ENCODE data around the gene IRF7. TPM values are rescaled to one million over a fixed set of nuclear protein-coding genes. Genes with fewer than 3 reads are reported as not detected.
"Not testable (repeated sequence)": the region's sequence is repeated elsewhere in the genome, so short reads cannot be mapped to it uniquely, and the experiment has no call there.

IRF7 gene
- polyA plus RNA-seq, 1 of the 3 experiments (the other 2 are of a cell fraction): 6.3 TPM

GRCh38 chr11:655036-655726, 39.4 kb upstream of the IRF7 start:
- Histone ChIP-seq H3K36me3 (replicated peaks in 1 of 2; ENCODE audit: control insufficient read depth in 1 of 2, insufficient read depth in 2 of 2, low read length in 1 of 2) (peaks cover 0 to 26% of the 10 kb centered on the region in 2 experiments), H3K9me2 (no peaks in the 10 kb centered on the region), H3F3A (replicated peaks; ENCODE audit: insufficient read depth) (peaks cover 8% of the 10 kb centered on the region), H3K27me3 (ENCODE audit: insufficient read depth) (no peaks in the 10 kb centered on the region), H3K9ac (no peak overlapping the region), H3K4me3 (ENCODE audit: low read depth in 2 of 2, low read length in 1 of 2) (no peak overlapping the region), H3K79me2 (ENCODE audit: insufficient read depth) (no peaks in the 10 kb centered on the region), H2AFZ (ENCODE audit: low read depth) (no peak overlapping the region), H3K27ac (ENCODE audit: low read depth in 2 of 2, low read length in 1 of 2) (no peak overlapping the region), H3K4me1 (ENCODE audit: control insufficient read depth in 1 of 2, insufficient read depth in 2 of 2, low read depth in 1 of 2, low read length in 1 of 2) (no peaks in the 10 kb centered on the region), H3K9me3 (no peaks in the 10 kb centered on the region), H3K4me2 (no peak overlapping the region), H4K20me1 (ENCODE audit: insufficient read depth) (no peaks in the 10 kb centered on the region)
- ChIA-PET POLR2A (no interaction called here), CTCF (interaction anchor here (0.8 kb wide), 1 partner anchor 42 kb away, joined by 3 read pairs; no protein-coding TSS in a partner anchor)
- 94% methylated on average over 24 of the region's 30 CpGs for WGBS (ENCODE audit: low lambda C conversion rate)
- DNase-seq: no peak
- TF ChIP-seq USF2 (IDR thresholded peaks at IDR 0.05; ENCODE audit: borderline replicate concordance, low read depth, low read length) (no peak), TAF1 (IDR thresholded peaks at IDR 0.05; ENCODE audit: borderline replicate concordance, low read depth, low read length) (no peak), ELF1 (IDR thresholded peaks at IDR 0.05) (no peak), GATA2 (CRISPR knock-in tag; IDR thresholded peaks at IDR 0.05) (no peak), CTCF (IDR thresholded peaks at IDR 0.05) (no peak), POLR2AphosphoS5 (IDR thresholded peaks at IDR 0.05; ENCODE audit: low read depth, low read length) (no peak), PBX3 (IDR thresholded peaks at IDR 0.05) (no peak), YY1 (IDR thresholded peaks at IDR 0.05; ENCODE audit: low read depth) (no peak), JUND (IDR thresholded peaks at IDR 0.05) (no peak), CHD2 (IDR thresholded peaks at IDR 0.05; ENCODE audit: low read length, partially characterized antibody) (no peak)

GRCh38 chr11:654444-654843, 38.7 kb upstream of the IRF7 start:
- H3K4me2 ChIP-seq; H4K20me1 ChIP-seq (ENCODE audit: insufficient read depth); H3K9ac ChIP-seq; H3K9me3 ChIP-seq; H3K4me3 ChIP-seq (ENCODE audit: low read depth in 2 of 2, low read length in 1 of 2); H3K27me3 ChIP-seq (ENCODE audit: insufficient read depth); H3F3A ChIP-seq (replicated peaks; ENCODE audit: insufficient read depth); H3K79me2 ChIP-seq (ENCODE audit: insufficient read depth); H2AFZ ChIP-seq (ENCODE audit: low read depth); H3K27ac ChIP-seq (ENCODE audit: low read depth in 2 of 2, low read length in 1 of 2); POLR2A ChIA-PET; DNase-seq; H3K9me2 ChIP-seq; H3K4me1 ChIP-seq (ENCODE audit: control insufficient read depth in 1 of 2, insufficient read depth in 2 of 2, low read depth in 1 of 2, low read length in 1 of 2): not testable (repeated sequence)
- CTCF ChIA-PET: interaction anchor here (0.8 kb wide), 1 partner anchor 42 kb away, joined by 3 read pairs; no protein-coding TSS in a partner anchor
- 94% methylated on average over 12 of the region's 12 CpGs for WGBS (ENCODE audit: low lambda C conversion rate)
- H3K36me3 ChIP-seq (replicated peaks in 1 of 2; ENCODE audit: control insufficient read depth in 1 of 2, insufficient read depth in 2 of 2, low read length in 1 of 2): peaks cover 0 to 19% of the 10 kb centered on the region in 2 experiments

All from SK-N-SH (cell line).